Psoas muscle (tissue), 8 donors: ENCODE measurements around the gene HPDL. TPM values are rescaled to one million over a fixed set of nuclear protein-coding genes. Genes with fewer than 3 reads are reported as not detected.

Source experiments
- ATAC-seq, 4 donors: fragments of 200-7000 bp; cut with Tn5 transposase; one replicate each; pipeline ENCODE4 v1.9.1; 2020; ENCODE audit warnings: moderate library complexity in 3 of 4, mild to moderate bottlenecking in 2 of 4
- DNase-seq, 2 donors: peaks; one replicate each; pipeline ENCODE4 v3.0.0-alpha.2; 2020
- H3K27ac ChIP-seq: fragments of 200-600 bp; one replicate; pipeline ENCODE4 v1.8.0; 2022
- H3K27me3 ChIP-seq, 3 donors: fragments of 200-600 bp in 1 of 3; one replicate each; pipeline versions ENCODE4 v1.6.1 to v1.8.0; 2013 to 2022; ENCODE audit warnings: low read length in 2 of 3, mild to moderate bottlenecking in 2 of 3, moderate library complexity in 1 of 3; ENCODE audit not compliant: insufficient read depth in 3 of 3
- H3K36me3 ChIP-seq, 2 donors: fragments of 200-600 bp in 1 of 2; one replicate each; pipeline versions ENCODE4 v1.6.1 to v1.8.0; 2013 to 2022; ENCODE audit warnings: low read depth in 1 of 2, mild to moderate bottlenecking in 1 of 2, moderate library complexity in 1 of 2; ENCODE audit not compliant: insufficient read depth in 1 of 2
- H3K4me1 ChIP-seq: fragments of 200-600 bp; one replicate; pipeline ENCODE4 v1.8.0; 2022
- H3K4me3 ChIP-seq: fragments of 200-600 bp; one replicate; pipeline ENCODE4 v1.8.0; 2022; ENCODE audit warnings: mild to moderate bottlenecking
- H3K9me3 ChIP-seq: fragments of 200-600 bp; one replicate; pipeline ENCODE4 v1.8.0; 2022
- WGBS, 3 donors: extraction: QIAGEN DNeasy Blood & Tissue Kit; methylation state at CpG; one replicate each; pipeline versions ENCODE4 v1.1.6 to v1.1.7; 2013; 5-methylcytosine and 5-hydroxymethylcytosine counted together
- intact Hi-C, 2 donors: fragments of 100-400 bp; cut with DNase I; formaldehyde crosslinking; loops; one replicate each; pipeline versions ENCODE4 v1.11.0 to v1.14.2; 2022
- polyA plus RNA-seq, 3 donors: library from polyadenylated mRNA; stranded (reverse); fragments of 200-250 nt; gene quantifications; one replicate each; pipeline ENCODE4 v1.2.3, GENCODE V29; 2013
- total RNA-seq, 4 donors: library from RNA; stranded (reverse); fragmentation: NEBNext Ultra II Directional in 2 of 4; extraction: Animal tissue kit (Norgen Biotek cat#: 25700) in 2 of 4; gene quantifications; one replicate each; pipeline versions ENCODE4 v1.2.1 to v1.2.4, GENCODE V29; 2021 to 2023
- TF ChIP-seq, protein P1 (sequence below): fragments of 200-600 bp; IDR thresholded peaks from one replicate; pipeline ENCODE4 v1.8.0; 2022; ENCODE audit warnings: antibody characterized with exemption
- donor health status: healthy with polysubstance abuse.
- donor health status: DM: no; HTN: no; CAD: no; lungs with moderate emphysema.
- donor health status: Bipolar disorder and iron deficiency.
- donor health status: healthy.
- donor health status: DM: yes; HTN: yes; CAD: no.
- donor health status: DM: no; HTN: no; CAD: no.
- donor health status: DM: no; HTN: no; CAD: no.
- donor health status: DM: yes; HTN: yes; CAD: no.

HPDL gene
- total and polyA plus RNA-seq, 7 donors = 0.73 to 4.9 (median 1.4) TPM

DNA sequence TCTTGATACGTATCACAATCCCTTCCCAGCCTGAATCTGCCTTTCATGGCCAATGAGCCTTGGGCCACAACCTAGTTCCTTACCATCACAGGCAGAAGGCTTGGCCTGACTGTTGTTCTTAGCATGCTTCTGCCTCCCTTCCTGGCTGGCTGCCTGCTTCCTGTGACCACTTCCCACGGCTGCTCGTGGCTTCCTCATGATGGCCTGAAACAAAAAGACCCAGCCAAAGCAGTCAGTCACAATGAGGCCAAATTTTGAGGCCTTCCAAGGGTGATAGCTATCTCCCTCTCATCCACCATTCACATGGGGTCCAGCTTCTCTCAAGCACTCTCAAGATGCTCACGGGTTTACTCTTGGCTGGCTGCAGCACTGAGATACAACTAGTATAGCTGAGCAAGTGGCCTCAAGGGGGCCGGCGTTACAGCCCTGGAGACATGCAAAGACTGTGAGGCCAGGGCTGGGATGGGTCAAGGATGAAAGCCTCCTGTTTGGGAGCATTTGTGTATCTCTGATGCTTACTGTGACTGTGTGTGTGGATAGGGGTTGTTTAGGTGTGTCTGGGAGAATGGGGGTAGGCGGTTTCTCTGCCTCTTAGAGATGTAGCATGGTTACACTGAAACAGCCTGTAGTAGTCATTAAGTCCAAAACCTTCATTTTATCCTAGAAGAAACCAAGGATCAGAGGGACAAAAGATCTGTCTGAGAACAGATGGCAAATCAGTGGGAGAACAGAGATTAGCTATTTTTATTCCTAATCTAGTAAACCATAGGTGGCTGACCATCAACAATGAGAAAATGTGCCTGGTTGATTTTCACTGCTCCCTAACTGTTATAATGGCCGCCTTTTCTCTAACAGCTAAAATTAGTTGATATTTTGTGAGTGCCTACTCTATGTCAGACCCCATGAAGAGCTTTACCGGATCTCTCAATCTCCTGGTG lies 7.9 kb downstream of the HPDL start:
- Histone ChIP-seq H3K9me3 (no peaks in the 10 kb centered on the region), H3K4me3 (no peak overlapping the region), H3K27ac (peak overlapping the region; percentile 23), H3K36me3 (peaks cover 0 to 50% of the 10 kb centered on the region in 2 donors), H3K27me3 (no peaks in the 10 kb centered on the region), H3K4me1 (no peaks in the 10 kb centered on the region)
- intact Hi-C loops = no loop called here
- no peak for ATAC-seq
- peak in 1 of 2 donors; percentile 50 for DNase-seq
- 68 to 71% (median 69%) methylated on average over 9 of the region's 9 CpGs for WGBS, 3 donors
- TF ChIP-seq, protein P1, sequence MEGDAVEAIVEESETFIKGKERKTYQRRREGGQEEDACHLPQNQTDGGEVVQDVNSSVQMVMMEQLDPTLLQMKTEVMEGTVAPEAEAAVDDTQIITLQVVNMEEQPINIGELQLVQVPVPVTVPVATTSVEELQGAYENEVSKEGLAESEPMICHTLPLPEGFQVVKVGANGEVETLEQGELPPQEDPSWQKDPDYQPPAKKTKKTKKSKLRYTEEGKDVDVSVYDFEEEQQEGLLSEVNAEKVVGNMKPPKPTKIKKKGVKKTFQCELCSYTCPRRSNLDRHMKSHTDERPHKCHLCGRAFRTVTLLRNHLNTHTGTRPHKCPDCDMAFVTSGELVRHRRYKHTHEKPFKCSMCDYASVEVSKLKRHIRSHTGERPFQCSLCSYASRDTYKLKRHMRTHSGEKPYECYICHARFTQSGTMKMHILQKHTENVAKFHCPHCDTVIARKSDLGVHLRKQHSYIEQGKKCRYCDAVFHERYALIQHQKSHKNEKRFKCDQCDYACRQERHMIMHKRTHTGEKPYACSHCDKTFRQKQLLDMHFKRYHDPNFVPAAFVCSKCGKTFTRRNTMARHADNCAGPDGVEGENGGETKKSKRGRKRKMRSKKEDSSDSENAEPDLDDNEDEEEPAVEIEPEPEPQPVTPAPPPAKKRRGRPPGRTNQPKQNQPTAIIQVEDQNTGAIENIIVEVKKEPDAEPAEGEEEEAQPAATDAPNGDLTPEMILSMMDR = no peak

DNA sequence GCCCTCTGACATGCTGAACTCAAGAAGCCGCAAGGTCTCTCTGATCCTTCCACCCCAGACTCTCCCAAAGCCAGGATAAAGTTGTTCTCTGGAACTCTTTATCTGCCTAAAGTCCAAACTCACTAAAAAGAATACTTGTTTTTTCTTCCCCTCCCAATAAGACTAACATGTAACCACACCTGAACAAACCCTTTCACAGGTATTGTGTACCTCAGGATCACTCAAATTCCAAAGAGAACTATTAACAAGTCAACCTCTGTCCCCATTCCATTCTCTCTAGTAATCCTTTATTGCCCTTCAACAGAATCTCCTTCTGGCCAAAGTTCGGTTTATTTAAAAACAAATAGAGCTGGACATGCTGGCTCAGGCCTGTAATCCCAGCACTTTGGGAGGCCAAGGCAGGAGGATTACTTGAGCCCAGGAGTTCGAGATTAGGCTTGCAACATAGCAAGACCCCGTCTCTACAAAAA lies 9.2 kb downstream of the HPDL start:
- ATAC-seq (no peak), DNase-seq (no peak)
- intact Hi-C loops = no loop called here
- peaks cover 4% of the 10 kb centered on the region for H3K4me1 ChIP-seq
- TF ChIP-seq, protein P1 = no peak
- no peaks in the 10 kb centered on the region for H3K27me3 ChIP-seq
- peaks cover 0 to 38% of the 10 kb centered on the region in 2 donors for H3K36me3 ChIP-seq
- no peaks in the 10 kb centered on the region for H3K9me3 ChIP-seq
- H3K27ac ChIP-seq = no peak overlapping the region
- WGBS, 3 donors = 86 to 87% (median 86%) methylated on average over 4 of the region's 4 CpGs
- no peak overlapping the region for H3K4me3 ChIP-seq

DNA sequence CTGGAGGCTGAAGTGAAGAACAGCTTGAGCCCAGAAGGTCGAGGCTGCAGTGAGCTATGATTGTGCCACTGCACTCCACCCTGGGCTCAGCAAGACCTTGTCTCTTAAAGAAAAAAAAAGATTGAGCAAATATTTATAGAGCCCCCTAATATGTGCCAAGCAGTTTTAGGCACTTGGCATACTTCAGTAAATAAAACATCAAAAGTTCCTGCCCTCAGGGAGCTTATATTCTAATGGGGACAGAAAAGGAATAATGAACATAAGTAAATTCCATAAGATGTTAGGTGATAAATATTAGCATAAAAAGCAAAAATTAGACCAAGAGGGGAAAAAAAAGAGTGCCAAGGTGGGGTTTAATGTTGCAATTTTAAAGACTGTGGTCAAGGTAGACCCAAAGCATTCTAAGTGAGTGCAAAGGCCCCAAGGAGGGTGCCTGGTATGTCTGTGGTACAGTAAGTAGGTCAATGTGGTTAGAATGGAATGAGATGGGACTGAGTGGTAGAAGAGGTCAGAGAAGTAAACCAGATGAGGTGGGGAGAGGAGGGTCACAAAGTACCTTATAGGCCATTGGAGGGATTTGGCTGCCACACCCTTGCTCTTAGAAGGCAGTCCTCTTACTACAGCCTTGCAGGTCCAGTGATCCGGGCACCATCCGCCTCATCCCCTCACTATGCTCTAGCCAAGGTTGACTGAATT lies 11.1 kb downstream of the HPDL start:
- 74 to 91% (median 89%) methylated on average over 3 of the region's 3 CpGs for WGBS, 3 donors
- TF ChIP-seq, protein P1 = no peak
- Histone ChIP-seq H3K4me1 (peaks cover 17% of the 10 kb centered on the region), H3K27me3 (no peaks in the 10 kb centered on the region), H3K4me3 (no peak overlapping the region), H3K9me3 (no peaks in the 10 kb centered on the region), H3K27ac (no peak overlapping the region), H3K36me3 (peaks cover 6 to 35% of the 10 kb centered on the region in 2 donors)
- DNase-seq (no peak), ATAC-seq (no peak)
- intact Hi-C loops = loop anchor here (2.0 kb wide), 1 partner anchor 33 kb away; no protein-coding TSS in a partner anchor

DNA sequence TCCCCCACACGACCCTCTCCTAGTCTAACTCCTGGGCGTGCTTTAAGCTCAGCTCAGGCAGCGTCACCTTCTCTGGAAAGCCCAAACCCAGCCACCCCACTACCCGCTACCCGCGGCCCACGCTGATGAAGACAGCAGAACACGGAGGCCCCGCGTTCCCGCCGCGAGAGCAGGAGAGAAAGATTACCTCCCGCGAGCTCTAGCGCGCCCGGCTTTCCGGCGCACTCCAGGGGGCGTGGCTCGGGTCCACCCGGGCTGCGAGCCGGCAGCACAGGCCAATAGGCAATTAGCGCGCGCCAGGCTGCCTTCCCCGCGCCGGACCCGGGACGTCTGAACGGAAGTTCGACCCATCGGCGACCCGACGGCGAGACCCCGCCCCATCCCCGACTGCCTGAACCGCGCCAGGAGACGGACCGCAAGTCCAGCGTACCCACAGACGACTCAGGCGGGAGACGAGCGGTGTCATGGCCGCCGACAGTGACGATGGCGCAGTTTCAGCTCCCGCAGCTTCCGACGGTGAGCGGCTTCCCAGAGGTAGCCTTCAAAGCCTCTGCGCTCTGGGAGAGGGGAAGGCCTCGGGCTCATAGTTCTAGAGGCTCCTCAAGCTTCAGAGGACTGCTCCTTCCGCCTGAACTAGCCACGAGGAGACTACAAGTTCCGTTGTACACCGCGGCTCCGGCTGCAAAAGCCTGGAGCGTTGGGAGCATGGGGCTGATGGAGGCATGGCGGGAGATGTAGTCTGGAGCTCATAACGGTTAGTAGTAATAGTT lies 13.3 kb downstream of the HPDL start, which contains the start of the genes MUTYH and TOE1:
TSS of gene MUTYH (minus strand) at position 652 of the 770 bp plus-strand sequence. CDS start 5,935 bp downstream, outside the sequence.
TSS of gene TOE1 (plus strand) at position 382 of the 770 bp plus-strand sequence. CDS start at position 465, 83 bp downstream.
- intact Hi-C loops = loop anchor here (2.0 kb wide), 1 partner anchor 35 kb away; no protein-coding TSS in a partner anchor
- Histone ChIP-seq H3K4me3 (peak within 1 kb of the TSS; percentile 91), H3K27me3 (no peaks in the 10 kb centered on the region), H3K4me1 (peaks cover 17% of the 10 kb centered on the region), H3K9me3 (no peaks in the 10 kb centered on the region), H3K36me3 (peaks cover 8 to 37% of the 10 kb centered on the region in 2 donors), H3K27ac (peak within 1 kb of the TSS; percentile 99)
- ATAC-seq = peak; percentile 93 to 96 (median 94)
- WGBS, 3 donors = 0 to 1% (median 1%) methylated on average over 67 to 70 of the region's 70 CpGs
- TF ChIP-seq, protein P1 = no peak
- DNase-seq = peak; percentile 94 to 95
